GM19351 (cell line): ENCODE measurements around the gene HYAL3.

Experiments
- ATAC-seq: cut with Tn5 transposase; IDR thresholded peaks from one replicate; pipeline ENCODE4 v1.9.1; 2021; ENCODE audit warnings: mild to moderate bottlenecking, moderate library complexity; ENCODE audit not compliant: unreplicated experiment

HYAL3 gene

GRCh38 chr3:50298836-50299637, at the start of gene HYAL3, which contains the start of gene NAA80:
Gene HYAL3 (minus strand): TSS chr3:50299405. CDS start chr3:50295602, 3,803 bp downstream.
Gene NAA80 (minus strand): TSS chr3:50299405. CDS start chr3:50297463, 1,942 bp downstream.
- ATAC-seq = peak; percentile 83

GRCh38 chr3:50347187-50347813, 48.1 kb upstream of the HYAL3 start:
- no peak for ATAC-seq

- ATAC-seq = no peak
Observed at GRCh38 chr3:50345586-50346234, 46.5 kb upstream of the HYAL3 start, which contains the start of gene ZMYND10. Gene ZMYND10 (minus strand): TSS chr3:50345732. CDS start chr3:50345579, 153 bp downstream.

- no peak for ATAC-seq
Observed at GRCh38 chr3:50345008-50345407, 45.8 kb upstream of the HYAL3 start.

- ATAC-seq = no peak
Observed at GRCh38 chr3:50342813-50343633, 43.8 kb upstream of the HYAL3 start.

GRCh38 chr3:50341996-50342650, 42.9 kb upstream of the HYAL3 start:
- ATAC-seq = no peak

GRCh38 chr3:50341537-50341936, 42.3 kb upstream of the HYAL3 start:
- ATAC-seq = no peak

- peak; percentile 29 for ATAC-seq
Observed at GRCh38 chr3:50340448-50341329, 41.5 kb upstream of the HYAL3 start, which contains the start of gene RASSF1. Gene RASSF1 (minus strand): TSS chr3:50340836. CDS start chr3:50340805, 31 bp downstream.

- ATAC-seq = no peak
Observed at GRCh38 chr3:50340147-50340447, 40.9 kb upstream of the HYAL3 start.

- ATAC-seq = no peak
Observed at GRCh38 chr3:50339485-50340146, 40.4 kb upstream of the HYAL3 start.

GRCh38 chr3:50338965-50339364, 39.8 kb upstream of the HYAL3 start:
- ATAC-seq = no peak

GRCh38 chr3:50337175-50337861, 38.1 kb upstream of the HYAL3 start:
- ATAC-seq = peak; percentile 61

GRCh38 chr3:50336452-50337174, 37.4 kb upstream of the HYAL3 start:
- peak; percentile 1 for ATAC-seq

- no peak for ATAC-seq
Observed at GRCh38 chr3:50334339-50335075, 35.3 kb upstream of the HYAL3 start.

- ATAC-seq = no peak
Observed at GRCh38 chr3:50333744-50334328, 34.6 kb upstream of the HYAL3 start.

- no peak for ATAC-seq
Observed at GRCh38 chr3:50331364-50331907, 32.2 kb upstream of the HYAL3 start.
